IMR-90 (cell line): ENCODE measurements around the gene MPG. TPM values are rescaled to one million over a fixed set of nuclear protein-coding genes. Genes with fewer than 3 reads are reported as not detected.

Experiments
- ATAC-seq: fragments of 200-7000 bp; cut with Tn5 transposase; 2 replicates; pipeline ENCODE4 v1.9.1; 2020; ENCODE audit warnings: low read depth, mild to moderate bottlenecking, moderate library complexity
- BruUV-seq: library from RNA; stranded (reverse); fragments of 400-500 nt; replicated peaks from 2 replicates; lab custom pipeline; 2021; lab: Mats Ljungman, UMichigan
- CTCF ChIA-PET: fragments of 300-600 bp; formaldehyde crosslinking; extraction: SDS; loops from one replicate; lab custom pipeline; 2021; ENCODE audit warnings: antibody characterized with exemption; lab: Yijun Ruan, JAX
- POLR2A ChIA-PET: fragments of 300-600 bp; sonication (Branson Sonifier 250); formaldehyde crosslinking; loops from one replicate; lab custom pipeline; 2022; ENCODE audit warnings: antibody characterized with exemption; ENCODE audit not compliant: unreplicated experiment; lab: Charles Lee
- DNase-seq: peaks from one replicate; pipeline ENCODE4 v3.0.0; 2013
- H2AFZ ChIP-seq: replicated peaks from 2 replicates; pipeline ENCODE3; 2013; ENCODE audit warnings: low read length, mild to moderate bottlenecking; ENCODE audit not compliant: poor library complexity
- H2AK5ac ChIP-seq: 2 replicates; pipeline ENCODE4 v1.6.1; 2013; ENCODE audit warnings: low read depth, low read length, inconsistent platforms
- H2AK9ac ChIP-seq: replicated peaks from 2 replicates; pipeline ENCODE3; 2013; ENCODE audit warnings: mild to moderate bottlenecking, low read depth, low read length, moderate library complexity; ENCODE audit not compliant: poor library complexity
- H2BK120ac ChIP-seq: 2 replicates; pipeline ENCODE4 v1.6.1; 2013; ENCODE audit warnings: low read depth, low read length, inconsistent platforms
- H2BK15ac ChIP-seq: 3 replicates; pipeline ENCODE4 v1.6.1; 2013; ENCODE audit warnings: low read depth, low read length, inconsistent platforms
- H2BK20ac ChIP-seq: 2 replicates; pipeline ENCODE4 v1.6.1; 2013; ENCODE audit warnings: low read depth, mild to moderate bottlenecking, inconsistent platforms, low read length, moderate library complexity
- H2BK5ac ChIP-seq: 2 replicates; pipeline ENCODE4 v1.6.1; 2013; ENCODE audit warnings: mild to moderate bottlenecking, low read depth, low read length, inconsistent platforms; ENCODE audit not compliant: poor library complexity, severe bottlenecking
- H3K14ac ChIP-seq: replicated peaks from 2 replicates; pipeline ENCODE4 v1.6.1; 2013; ENCODE audit warnings: low read depth, low read length, inconsistent platforms
- H3K18ac ChIP-seq: 2 replicates; pipeline ENCODE4 v1.6.1; 2013; ENCODE audit warnings: low read depth, low read length, control low read depth
- H3K23ac ChIP-seq: 2 replicates; pipeline ENCODE4 v1.6.1; 2013; ENCODE audit warnings: low read depth, low read length, inconsistent platforms
- H3K27ac ChIP-seq: 2 replicates; pipeline ENCODE4 v1.5.1; 2013; ENCODE audit warnings: mild to moderate bottlenecking, control low read depth, low read length; ENCODE audit not compliant: insufficient read depth
- H3K27me3 ChIP-seq: 2 replicates; pipeline ENCODE4 v1.6.1; 2013; ENCODE audit warnings: low read length; ENCODE audit not compliant: control insufficient read depth, insufficient read depth
- H3K36me3 ChIP-seq: 2 replicates; pipeline ENCODE4 v1.6.1; 2013; ENCODE audit warnings: low read length, mixed read lengths; ENCODE audit not compliant: control insufficient read depth, insufficient read depth
- H3K4ac ChIP-seq: 2 replicates; pipeline ENCODE4 v1.6.1; 2013; ENCODE audit warnings: low read depth, low read length, inconsistent platforms
- H3K4me1 ChIP-seq: 2 replicates; pipeline ENCODE4 v1.6.1; 2013; ENCODE audit warnings: low read length, mixed read lengths; ENCODE audit not compliant: control insufficient read depth, insufficient read depth
- H3K4me2 ChIP-seq: 2 replicates; pipeline ENCODE4 v1.6.1; 2013; ENCODE audit warnings: low read depth, mild to moderate bottlenecking, control low read depth, low read length, moderate library complexity
- H3K4me3 ChIP-seq: 2 replicates; pipeline ENCODE4 v1.5.1; 2013; ENCODE audit warnings: low read depth, mild to moderate bottlenecking, control low read depth, low read length, moderate library complexity; ENCODE audit not compliant: insufficient read depth
- H3K56ac ChIP-seq: 2 replicates; pipeline ENCODE4 v1.6.1; 2013; ENCODE audit warnings: low read length, inconsistent platforms; ENCODE audit not compliant: insufficient read depth; ENCODE audit errors: extremely low read depth
- H3K79me1 ChIP-seq, 2 experiments: 2 replicates each; pipeline ENCODE4 v1.6.1; 2013; ENCODE audit warnings: low read length in 2 of 2, inconsistent platforms in 1 of 2, low read depth in 1 of 2
- H3K9ac ChIP-seq: 2 replicates; pipeline ENCODE4 v1.6.1; 2013; ENCODE audit warnings: low read depth, low read length, control low read depth
- H3K9me1 ChIP-seq: 2 replicates; pipeline ENCODE4 v1.6.1; 2013; ENCODE audit warnings: low read length, inconsistent platforms; ENCODE audit not compliant: insufficient read depth
- H3K9me3 ChIP-seq: 2 replicates; pipeline ENCODE4 v1.6.1; 2013; ENCODE audit warnings: low read length; ENCODE audit not compliant: control insufficient read depth, insufficient read depth
- H4K20me1 ChIP-seq: 2 replicates; pipeline ENCODE4 v1.6.1; 2013; ENCODE audit warnings: low read length, inconsistent platforms; ENCODE audit not compliant: insufficient read depth
- H4K5ac ChIP-seq: 2 replicates; pipeline ENCODE4 v1.6.1; 2013; ENCODE audit warnings: mild to moderate bottlenecking, low read depth, low read length, control low read depth
- H4K8ac ChIP-seq, 2 experiments: 2 replicates each; pipeline ENCODE4 v1.6.1; 2013; ENCODE audit warnings: low read depth in 2 of 2, low read length in 2 of 2, control low read depth in 1 of 2, inconsistent platforms in 1 of 2
- H4K91ac ChIP-seq: 2 replicates; pipeline ENCODE4 v1.6.1; 2013; ENCODE audit warnings: low read depth, low read length, inconsistent platforms; ENCODE audit not compliant: insufficient read depth
- BHLHE40 ChIP-seq: fragments of 150-350 bp; IDR thresholded peaks from 2 replicates; pipeline ENCODE4 v1.6.1; 2016; ENCODE audit warnings: mild to moderate bottlenecking, low read depth, low read length
- CEBPB ChIP-seq: IDR thresholded peaks from 2 replicates; pipeline ENCODE4 v1.6.1; 2012; ENCODE audit warnings: low read depth, low read length, improper control_type of control experiment
- MAZ ChIP-seq: IDR thresholded peaks from 2 replicates; pipeline ENCODE4 v1.6.1; 2012; ENCODE audit warnings: low read depth, mild to moderate bottlenecking, low read length, improper control_type of control experiment, moderate library complexity, borderline replicate concordance
- MXI1 ChIP-seq: IDR thresholded peaks from 2 replicates; pipeline ENCODE4 v1.6.1; 2012; ENCODE audit warnings: low read depth, mild to moderate bottlenecking, low read length, moderate library complexity, borderline replicate concordance
- RAD21 ChIP-seq: IDR thresholded peaks from 2 replicates; pipeline ENCODE4 v1.6.1; 2012; ENCODE audit warnings: low read length, improper control_type of control experiment
- RCOR1 ChIP-seq: IDR thresholded peaks from 2 replicates; pipeline ENCODE4 v1.6.1; 2012; ENCODE audit warnings: mild to moderate bottlenecking, low read length, improper control_type of control experiment; ENCODE audit not compliant: insufficient replicate concordance
- RFX5 ChIP-seq: IDR thresholded peaks from 2 replicates; pipeline ENCODE4 v1.8.0; 2012; ENCODE audit warnings: low read depth, mild to moderate bottlenecking, low read length, moderate library complexity
- WGBS, 2 experiments: methylation state at CpG; one replicate each; pipeline versions ENCODE4 v1.1.5 to v1.1.7; 2013; ENCODE audit warnings: missing lambda C conversion rate in 2 of 2; ENCODE audit not compliant: insufficient read length in 1 of 2; ENCODE audit errors: extremely low coverage in 2 of 2; 5-methylcytosine and 5-hydroxymethylcytosine counted together
- dilution Hi-C: fragments of 300-500 bp; cut with HindIII; formaldehyde crosslinking; loops from one replicate; pipeline ENCODE4 v1.14.3; 2018; ENCODE audit warnings: low sequenced_read_pairs; ENCODE audit not compliant: unreplicated experiment
- in situ Hi-C: fragments of 300-500 bp; cut with MboI; formaldehyde crosslinking; loops from 3 replicates; pipeline ENCODE4 v1.14.3; 2019; ENCODE audit warnings: low sequenced_read_pairs, inconsistent platforms, mixed read lengths
- intact Hi-C: fragments of 100-400 bp; cut with micrococcal nuclease; formaldehyde crosslinking; loops from 2 replicates; pipeline ENCODE4 v1.10.0; 2022
- polyA plus RNA-seq, 3 experiments: library from polyadenylated mRNA; depleted of rRNA; stranded (reverse); fragments of >200 nt; gene quantifications; 2 replicates each; pipeline ENCODE4 v1.2.3, GENCODE V29; 2012; ENCODE audit warnings: low replicate concordance in 1 of 3
- total RNA-seq: library from RNA; depleted of rRNA; stranded (reverse); fragments of >200 nt; gene quantifications from 2 replicates; pipeline ENCODE4 v1.2.3, GENCODE V29; 2012
- TF ChIP-seq, protein P1 (sequence below): fragments of 150-350 bp; IDR thresholded peaks from 2 replicates; pipeline ENCODE4 v1.6.1; 2017; ENCODE audit warnings: mild to moderate bottlenecking, antibody characterized with exemption, low read length, low read depth
- TF ChIP-seq, protein P2 (sequence below): fragments of 150-350 bp; IDR thresholded peaks from 2 replicates; pipeline ENCODE4 v1.6.1; 2016; ENCODE audit warnings: low read depth, mild to moderate bottlenecking, low read length, moderate library complexity, borderline replicate concordance

Gene MPG
- total and polyA plus RNA-seq, 2 of the 4 experiments (the other 2 are of a cell fraction): 66.7 to 135 TPM

DNA sequence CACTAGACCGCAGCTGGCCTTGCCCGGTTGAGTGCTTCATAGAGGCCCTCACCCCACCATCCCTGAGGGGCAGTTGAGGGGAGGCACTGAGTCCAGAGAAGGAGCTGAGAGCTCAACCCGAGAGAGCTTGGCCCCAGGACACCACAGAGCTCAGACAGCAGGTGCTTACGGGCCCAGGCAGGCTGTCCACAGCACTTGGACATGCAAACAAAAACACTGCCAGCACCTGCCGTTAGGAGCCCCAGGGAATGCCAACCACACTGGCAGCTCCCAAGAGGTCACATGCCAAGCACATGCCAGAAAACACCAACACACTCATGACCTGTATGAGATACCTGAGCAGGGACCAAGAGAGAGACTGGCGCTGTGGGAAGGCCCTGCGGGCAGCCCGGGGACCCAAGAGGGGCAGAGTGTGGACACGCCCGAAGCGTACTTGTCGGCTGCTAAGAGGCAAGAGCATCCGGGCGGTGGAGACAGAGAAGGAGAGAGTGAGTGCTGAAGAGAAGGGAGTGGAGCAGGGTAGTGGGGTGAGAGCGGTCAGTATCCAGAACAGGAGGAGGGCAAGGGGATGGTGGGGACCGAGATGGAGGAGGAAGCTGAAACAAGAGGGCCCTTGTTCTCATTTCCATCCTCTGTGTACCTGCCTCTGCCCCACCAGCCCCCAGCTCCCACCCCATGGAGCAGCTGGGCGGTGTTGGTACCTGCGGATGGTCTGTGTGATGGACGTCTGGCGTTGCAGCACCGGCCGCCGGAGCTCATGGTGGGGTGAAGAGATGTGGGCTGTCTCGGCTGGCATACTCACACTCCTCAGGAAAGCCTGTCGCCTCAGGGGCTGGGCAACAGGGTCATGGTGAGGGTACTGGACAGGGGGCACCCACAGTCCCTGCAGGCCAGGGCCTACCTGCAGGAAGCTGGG is 13.8 kb upstream of the MPG start (continued):
- TF ChIP-seq MAZ (no peak), RFX5 (no peak)

DNA sequence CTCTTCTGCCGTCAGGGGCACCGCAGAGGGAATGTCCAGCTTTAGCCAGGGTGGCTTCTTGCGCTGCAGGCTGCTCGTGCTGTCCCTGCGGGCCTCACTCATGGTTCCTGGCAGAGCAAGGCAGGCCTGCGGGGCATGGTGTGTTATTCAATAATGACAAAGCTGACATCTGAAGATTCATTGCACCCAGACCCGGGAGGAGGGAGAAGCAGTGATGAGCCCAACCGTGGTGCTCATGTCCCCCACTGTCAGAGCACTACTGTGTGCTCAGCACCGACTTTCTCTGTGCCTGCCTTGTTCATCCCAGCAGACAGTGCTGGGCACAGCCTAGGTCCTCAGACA is 13.1 kb upstream of the MPG start:
- Histone ChIP-seq H4K20me1 (peaks cover 76% of the 10 kb centered on the region), H2AK5ac (no peak overlapping the region), H3K4ac (no peak overlapping the region), H3K27me3 (no peaks in the 10 kb centered on the region), H2BK120ac (no peak overlapping the region), H3K4me3 (no peak overlapping the region), H4K5ac (no peak overlapping the region), H2AK9ac (peak overlapping the region; percentile 60), H2BK15ac (no peak overlapping the region), H2BK20ac (no peak overlapping the region), H3K14ac (no peak overlapping the region), H3K9me3 (no peaks in the 10 kb centered on the region), H2BK5ac (no peak overlapping the region), H3K79me1 (peaks cover 28 to 72% of the 10 kb centered on the region in 2 experiments), H3K23ac (no peak overlapping the region), H4K8ac (no peak overlapping the region), H3K9ac (no peak overlapping the region), H3K56ac (no peak overlapping the region), H3K27ac (no peak overlapping the region), H3K9me1 (0 out of 2 replicates have a peak, but pooled peaks cover 10% of the 10 kb centered on the region), H4K91ac (no peak overlapping the region), H3K4me2 (no peak overlapping the region), H3K4me1 (peaks cover 31% of the 10 kb centered on the region), H3K18ac (no peak overlapping the region), H2AFZ (no peak overlapping the region), H3K36me3 (peaks cover 50% of the 10 kb centered on the region)
- no TSS peak for BruUV-seq
- dilution Hi-C loops (no loop called here), intact Hi-C loops (loop anchor here (1.0 kb wide), 2 partner anchors 19 to 32 kb away; no protein-coding TSS in a partner anchor), in situ Hi-C loops (no loop called here)
- DNase-seq: no peak
- TF ChIP-seq RAD21: no peak
- TF ChIP-seq MXI1: no peak
- TF ChIP-seq, protein P1, sequence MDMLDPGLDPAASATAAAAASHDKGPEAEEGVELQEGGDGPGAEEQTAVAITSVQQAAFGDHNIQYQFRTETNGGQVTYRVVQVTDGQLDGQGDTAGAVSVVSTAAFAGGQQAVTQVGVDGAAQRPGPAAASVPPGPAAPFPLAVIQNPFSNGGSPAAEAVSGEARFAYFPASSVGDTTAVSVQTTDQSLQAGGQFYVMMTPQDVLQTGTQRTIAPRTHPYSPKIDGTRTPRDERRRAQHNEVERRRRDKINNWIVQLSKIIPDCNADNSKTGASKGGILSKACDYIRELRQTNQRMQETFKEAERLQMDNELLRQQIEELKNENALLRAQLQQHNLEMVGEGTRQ: no peak
- TF ChIP-seq, protein P2, sequence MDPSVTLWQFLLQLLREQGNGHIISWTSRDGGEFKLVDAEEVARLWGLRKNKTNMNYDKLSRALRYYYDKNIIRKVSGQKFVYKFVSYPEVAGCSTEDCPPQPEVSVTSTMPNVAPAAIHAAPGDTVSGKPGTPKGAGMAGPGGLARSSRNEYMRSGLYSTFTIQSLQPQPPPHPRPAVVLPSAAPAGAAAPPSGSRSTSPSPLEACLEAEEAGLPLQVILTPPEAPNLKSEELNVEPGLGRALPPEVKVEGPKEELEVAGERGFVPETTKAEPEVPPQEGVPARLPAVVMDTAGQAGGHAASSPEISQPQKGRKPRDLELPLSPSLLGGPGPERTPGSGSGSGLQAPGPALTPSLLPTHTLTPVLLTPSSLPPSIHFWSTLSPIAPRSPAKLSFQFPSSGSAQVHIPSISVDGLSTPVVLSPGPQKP: no peak
- no peak for TF ChIP-seq RCOR1
- no peak for TF ChIP-seq CEBPB
- no peak for TF ChIP-seq BHLHE40
- ChIA-PET CTCF (interaction anchor here (1.4 to 2.4 kb wide), 3 partner anchors 20 to 42 kb away, joined by 6 to 24 read pairs (median 14); no protein-coding TSS in a partner anchor), POLR2A (no interaction called here)
- 85% methylated on average over 5 of the region's 9 CpGs; no CpG with 5 or more reads in 1 of the 2 experiments for whole genome bisulfite sequencing, 2 experiments
- no peak for ATAC-seq
